HCT116 (cell line): Measurements from ENCODE around the gene RANBP1. TPM values are rescaled to one million over a fixed set of nuclear protein-coding genes. Genes with fewer than 3 reads are reported as not detected.

ENCODE experiments used
- ATAC-seq: fragments of 200-7000 bp; cut with Tn5 transposase; 2 replicates; pipeline ENCODE4 v1.9.1; 2020; ENCODE audit warnings: mild to moderate bottlenecking, moderate library complexity
- BruUV-seq: library from RNA; stranded (reverse); fragments of 400-500 nt; replicated peaks from 2 replicates; lab custom pipeline; 2021; lab: Mats Ljungman, UMichigan
- CTCF ChIA-PET: fragments of 300-600 bp; sonication (Branson Sonifier 250); formaldehyde crosslinking; loops from one replicate; lab custom pipeline; 2021; ENCODE audit warnings: antibody characterized with exemption; lab: Charles Lee
- POLR2A ChIA-PET: fragments of 300-600, 350-600 bp; sonication (Branson Sonifier 250); formaldehyde crosslinking; loops from one replicate; lab custom pipeline; 2021; ENCODE audit warnings: antibody characterized with exemption; lab: Charles Lee
- RAD21 ChIA-PET, 2 experiments: fragments of 300-600 bp; sonication (Branson Sonifier 250); formaldehyde crosslinking; loops; one replicate each; lab custom pipeline; 2023; ENCODE audit warnings: low total read pairs in 2 of 2; ENCODE audit not compliant: uncharacterized antibody in 2 of 2, unreplicated experiment in 2 of 2, low non-redundant PET in 1 of 2; lab: Charles Lee
- DNase-seq: peaks from one replicate; pipeline ENCODE4 v3.0.0-alpha.2; 2010; ENCODE audit warnings: low read depth, low spot score
- H2AFZ ChIP-seq: fragments of 200-600 bp; shearing (Covaris generic), sonication (generic); 2 replicates; pipeline ENCODE4 v1.6.1; 2017; ENCODE audit warnings: low read depth, mixed run types, mixed read lengths, antibody characterized with exemption, low read length; ENCODE audit not compliant: poor library complexity, severe bottlenecking
- H3K27ac ChIP-seq: 2 replicates; pipeline ENCODE4 v1.5.1; 2012; ENCODE audit warnings: low read depth, low read length
- H3K27me3 ChIP-seq: fragments of 200-600 bp; sonication (generic); 2 replicates; pipeline ENCODE4 v1.6.1; 2016; ENCODE audit warnings: mixed run types, low read length, mixed read lengths; ENCODE audit not compliant: insufficient read depth
- H3K36me3 ChIP-seq, 2 experiments: fragments of 200-500 bp in 1 of 2; fragments of 200-600 bp in 1 of 2; sonication (Bioruptor generic) in 1 of 2; sonication (generic) in 1 of 2; 2 replicates each; pipeline versions ENCODE4 v1.5.1 to v1.6.1; 2014 to 2016; ENCODE audit warnings: low read length in 2 of 2, inconsistent platforms in 1 of 2, mixed read lengths in 1 of 2, mixed run types in 1 of 2; ENCODE audit not compliant: insufficient read depth in 2 of 2, control insufficient read depth in 1 of 2
- H3K4me1 ChIP-seq, 2 experiments: fragments of 200-600 bp in 1 of 2; sonication (generic) in 1 of 2; 2 replicates each; pipeline versions ENCODE4 v1.5.1 to v1.6.1; 2012 to 2017; ENCODE audit warnings: low read length in 2 of 2, inconsistent platforms in 1 of 2, mild to moderate bottlenecking in 1 of 2, mixed read lengths in 1 of 2, mixed run types in 1 of 2, moderate library complexity in 1 of 2; ENCODE audit not compliant: insufficient read depth in 2 of 2, control insufficient read depth in 1 of 2
- H3K4me2 ChIP-seq: fragments of 200-600 bp; sonication (generic); 2 replicates; pipeline ENCODE4 v1.6.1; 2017; ENCODE audit warnings: mixed run types, low read length, mixed read lengths
- H3K4me3 ChIP-seq, 2 experiments: fragments of 200-600 bp in 1 of 2; sonication (generic) in 1 of 2; replicated peaks in 1 of 2; 2 replicates each; pipeline ENCODE4 v1.5.1; 2011 to 2016; ENCODE audit warnings: low read length in 2 of 2, control low read depth in 1 of 2, low read depth in 1 of 2, mild to moderate bottlenecking in 1 of 2, mixed read lengths in 1 of 2, mixed run types in 1 of 2
- H3K79me2 ChIP-seq: fragments of 200-600 bp; sonication (generic); 2 replicates; pipeline ENCODE4 v1.6.1; 2017; ENCODE audit warnings: mild to moderate bottlenecking, mixed run types, low read length, moderate library complexity, mixed read lengths; ENCODE audit not compliant: insufficient read depth
- H3K9ac ChIP-seq: fragments of 200-600 bp; sonication (generic); 2 replicates; pipeline ENCODE4 v1.6.1; 2016; ENCODE audit warnings: low read length, mixed read lengths
- H3K9me2 ChIP-seq: fragments of 200-600 bp; sonication (generic), shearing (Covaris generic); 2 replicates; pipeline ENCODE4 v1.6.1; 2017; ENCODE audit warnings: mixed run types, mild to moderate bottlenecking, moderate library complexity; ENCODE audit not compliant: insufficient read depth
- H3K9me3 ChIP-seq, 2 experiments: fragments of 200-500 bp in 1 of 2; fragments of 200-600 bp in 1 of 2; sonication (Bioruptor generic) in 1 of 2; sonication (generic) in 1 of 2; 2 replicates each; pipeline ENCODE4 v1.6.1; 2014 to 2017; ENCODE audit warnings: low read length in 2 of 2, mixed read lengths in 2 of 2, inconsistent platforms in 1 of 2, low read depth in 1 of 2, mild to moderate bottlenecking in 1 of 2, mixed run types in 1 of 2, moderate library complexity in 1 of 2; ENCODE audit not compliant: control insufficient read depth in 1 of 2, insufficient read depth in 1 of 2
- H4K20me1 ChIP-seq: fragments of 200-600 bp; sonication (generic), shearing (Covaris generic); 2 replicates; pipeline ENCODE4 v1.6.1; 2017; ENCODE audit warnings: mixed run types, mild to moderate bottlenecking, moderate library complexity; ENCODE audit not compliant: insufficient read depth
- EGR1 ChIP-seq: IDR thresholded peaks from 2 replicates; pipeline ENCODE4 v1.6.1; 2012; ENCODE audit warnings: low read depth
- JUND ChIP-seq: IDR thresholded peaks from 2 replicates; pipeline ENCODE4 v1.6.1; 2012
- POLR2AphosphoS5 ChIP-seq: IDR thresholded peaks from 2 replicates; pipeline ENCODE4 v1.6.1; 2011; ENCODE audit warnings: mild to moderate bottlenecking, low read depth, low read length, moderate library complexity
- SIN3A ChIP-seq: IDR thresholded peaks from 2 replicates; pipeline ENCODE4 v1.6.1; 2012; ENCODE audit warnings: low read depth
- SRF ChIP-seq: IDR thresholded peaks from 2 replicates; pipeline ENCODE4 v1.6.1; 2012; ENCODE audit warnings: low read depth
- ZBTB33 ChIP-seq: IDR thresholded peaks from 2 replicates; pipeline ENCODE4 v1.6.1; 2011; ENCODE audit warnings: mild to moderate bottlenecking, low read length, moderate library complexity; ENCODE audit not compliant: insufficient replicate concordance; ENCODE audit errors: extremely low read depth
- intact Hi-C: fragments of 100-400 bp; cut with micrococcal nuclease; formaldehyde crosslinking; loops from 2 replicates; pipeline ENCODE4 v1.10.0; 2022
- total RNA-seq: library from RNA; stranded (reverse); gene quantifications from one replicate; pipeline ENCODE4 v1.2.1, GENCODE V29; 2021; ENCODE audit not compliant: unreplicated experiment

Gene RANBP1
- total RNA-seq, 1 experiment from 2014 or later: 351 TPM

GRCh38 chr22:20147237-20147988 is 31.5 kb downstream of the RANBP1 start (continued):
- no peak for TF ChIP-seq ZBTB33
- no peak for TF ChIP-seq POLR2AphosphoS5
- no peak for TF ChIP-seq EGR1

GRCh38 chr22:20148414-20148813 is 32.5 kb downstream of the RANBP1 start:
- H3K36me3 ChIP-seq: no peaks in the 10 kb centered on the region; a peak in 1 of 4 replicates
- RAD21 ChIA-PET: no interaction called here
- no peak overlapping the region for H3K27ac ChIP-seq
- H3K4me1 ChIP-seq: no peaks in the 10 kb centered on the region
- POLR2A ChIA-PET: no interaction called here
- TF ChIP-seq JUND (no peak), SIN3A (no peak), SRF (no peak)
- no peak overlapping the region for H3K9ac ChIP-seq
- no peaks in the 10 kb centered on the region for H3K79me2 ChIP-seq
- no peaks in the 10 kb centered on the region for H4K20me1 ChIP-seq
- ATAC-seq (no peak), DNase-seq (no peak)
- intact Hi-C loops: no loop called here
- H3K9me2 ChIP-seq: no peaks in the 10 kb centered on the region
- no TSS peak for BruUV-seq
- CTCF ChIA-PET: no interaction called here
- H2AFZ ChIP-seq: no peak overlapping the region
- no peaks in the 10 kb centered on the region for H3K9me3 ChIP-seq
- no peak overlapping the region for H3K4me2 ChIP-seq
- H3K27me3 ChIP-seq: no peaks in the 10 kb centered on the region
- no peak overlapping the region for H3K4me3 ChIP-seq
